ENCODE data around the gene KIAA1614.

DNA sequence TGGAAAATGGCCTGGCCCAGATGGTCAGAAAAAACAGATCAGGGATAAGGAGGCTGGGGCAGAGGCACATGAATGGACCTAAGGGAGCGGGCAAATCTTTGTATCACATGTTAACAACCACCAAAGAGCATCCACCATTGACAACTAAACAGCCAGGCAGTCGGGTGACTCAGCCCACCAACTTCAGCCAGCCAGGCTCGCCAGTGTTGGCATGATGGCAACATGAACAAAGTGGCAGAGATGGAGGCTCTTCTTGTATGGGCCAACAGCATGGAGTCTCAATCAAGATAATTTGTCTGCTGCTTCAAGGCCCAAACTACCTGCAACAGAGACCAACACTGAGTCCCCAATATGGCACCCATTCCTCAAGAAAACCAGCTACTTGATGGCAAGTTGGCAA, 16.5 kb upstream of the KIAA1614 start:
- TF ChIP-seq, protein P1, sequence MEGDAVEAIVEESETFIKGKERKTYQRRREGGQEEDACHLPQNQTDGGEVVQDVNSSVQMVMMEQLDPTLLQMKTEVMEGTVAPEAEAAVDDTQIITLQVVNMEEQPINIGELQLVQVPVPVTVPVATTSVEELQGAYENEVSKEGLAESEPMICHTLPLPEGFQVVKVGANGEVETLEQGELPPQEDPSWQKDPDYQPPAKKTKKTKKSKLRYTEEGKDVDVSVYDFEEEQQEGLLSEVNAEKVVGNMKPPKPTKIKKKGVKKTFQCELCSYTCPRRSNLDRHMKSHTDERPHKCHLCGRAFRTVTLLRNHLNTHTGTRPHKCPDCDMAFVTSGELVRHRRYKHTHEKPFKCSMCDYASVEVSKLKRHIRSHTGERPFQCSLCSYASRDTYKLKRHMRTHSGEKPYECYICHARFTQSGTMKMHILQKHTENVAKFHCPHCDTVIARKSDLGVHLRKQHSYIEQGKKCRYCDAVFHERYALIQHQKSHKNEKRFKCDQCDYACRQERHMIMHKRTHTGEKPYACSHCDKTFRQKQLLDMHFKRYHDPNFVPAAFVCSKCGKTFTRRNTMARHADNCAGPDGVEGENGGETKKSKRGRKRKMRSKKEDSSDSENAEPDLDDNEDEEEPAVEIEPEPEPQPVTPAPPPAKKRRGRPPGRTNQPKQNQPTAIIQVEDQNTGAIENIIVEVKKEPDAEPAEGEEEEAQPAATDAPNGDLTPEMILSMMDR (conservative IDR thresholded peaks at IDR 0.05) = no peak
- no peak for TF ChIP-seq EZH2 (IDR thresholded peaks at IDR 0.05; ENCODE audit: low read depth)

Data from PC-9 (cell line).